ENCODE measurements around the gene GRID1. TPM values are rescaled to one million over a fixed set of nuclear protein-coding genes. Genes with fewer than 3 reads are reported as not detected.
"Not testable (repeated sequence)": the region's sequence is repeated elsewhere in the genome, so short reads cannot be mapped to it uniquely, and the experiment has no call there.

GRID1 gene
- total RNA-seq, 2 donors from 2014 or later: 4.4 to 5.6 TPM

- intact Hi-C loops (cut with DNase I): no loop called here
- DNase-seq (ENCODE audit: low spot score): no peak
These were observed 236.6 kb downstream of the GRID1 start for GRCh38 chr10:86130041-86130440.

- intact Hi-C loops (cut with DNase I): no loop called here
- DNase-seq (ENCODE audit: low spot score): no peak
These were observed 238.2 kb downstream of the GRID1 start for GRCh38 chr10:86128360-86128759.

DNA sequence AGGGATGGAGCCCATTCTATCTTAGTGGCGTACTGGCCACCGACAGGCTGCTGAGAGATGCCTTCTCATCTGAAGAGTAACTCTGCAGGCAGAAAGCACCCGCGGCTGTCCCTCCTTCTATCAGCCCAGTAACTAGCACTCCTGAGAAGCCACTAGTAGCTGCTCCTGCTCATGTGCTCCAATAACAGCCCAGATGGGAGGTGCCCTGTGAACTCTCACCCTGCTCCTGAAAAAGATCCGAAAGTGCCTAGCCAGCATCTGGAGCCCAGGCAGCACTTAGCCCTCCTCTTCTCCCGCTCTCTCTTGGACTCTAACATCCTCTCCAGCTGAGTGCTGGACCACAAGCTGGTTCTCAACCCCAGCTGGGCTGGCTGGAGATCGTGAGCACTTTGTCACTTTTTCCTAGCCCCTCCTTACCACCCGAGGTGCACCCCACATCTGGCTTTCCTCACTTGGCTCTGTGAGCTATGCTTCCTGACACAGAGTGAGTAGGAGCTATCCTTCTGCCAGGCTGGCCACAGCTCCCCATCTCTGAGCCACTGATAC lies 239.2 kb downstream of the GRID1 start:
- intact Hi-C loops (cut with DNase I): no loop called here

GRCh38 chr10:86124734-86125133 lies 241.9 kb downstream of the GRID1 start:
- intact Hi-C loops (cut with DNase I): no loop called here

More for the DNA sequence above, 239.2 kb downstream of the GRID1 start:
- DNase-seq (ENCODE audit: low spot score): no peak

GRCh38 chr10:86123715-86124114 lies 242.9 kb downstream of the GRID1 start:
- intact Hi-C loops (cut with DNase I): no loop called here
- peak; percentile 67 for DNase-seq (ENCODE audit: low spot score)

More at GRCh38 chr10:86124734-86125133, 241.9 kb downstream of the GRID1 start:
- DNase-seq (ENCODE audit: low spot score): no peak

DNA sequence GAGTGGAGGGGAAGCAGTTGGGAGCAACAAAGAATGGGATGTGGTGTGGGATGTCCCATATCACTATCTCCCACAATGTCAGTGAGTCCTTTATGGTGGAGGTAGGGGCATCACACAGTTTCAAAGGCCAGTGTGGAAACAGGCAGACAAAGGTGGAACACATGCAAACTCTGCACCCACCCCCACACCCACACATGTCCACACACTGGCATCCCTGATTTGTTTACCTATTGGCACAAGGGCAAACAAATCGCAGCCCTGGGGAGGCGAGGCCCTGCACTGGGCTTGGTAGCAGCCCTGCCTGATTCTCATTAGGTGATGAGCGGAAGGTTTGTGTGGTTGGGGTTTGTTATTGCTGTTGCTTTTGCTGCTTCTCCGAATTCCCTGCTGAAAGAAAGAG lies 243.3 kb downstream of the GRID1 start:
- no peak for DNase-seq (ENCODE audit: low spot score)

DNA sequence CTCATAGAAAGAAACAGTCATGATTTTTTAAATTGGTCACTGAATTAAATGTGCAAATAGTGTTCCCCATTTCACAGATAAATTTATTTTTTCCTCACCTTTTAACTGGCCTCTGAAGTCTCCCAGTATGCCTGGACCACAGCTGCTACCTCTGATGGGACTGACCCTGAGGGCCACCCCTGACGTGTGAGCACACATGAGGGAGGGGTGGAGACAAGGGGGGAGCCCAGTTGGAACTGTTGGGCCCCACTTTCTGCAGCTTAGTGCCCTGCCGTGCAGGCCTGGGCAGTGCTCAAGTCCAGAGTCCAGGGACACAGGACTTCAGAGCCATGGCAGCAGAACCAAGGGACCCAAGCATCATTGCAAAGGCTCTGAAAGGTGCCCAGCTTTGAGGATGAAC lies 243.9 kb downstream of the GRID1 start:
- intact Hi-C loops (cut with DNase I): no loop called here
- no peak for DNase-seq (ENCODE audit: low spot score)

More for the DNA sequence above, 243.3 kb downstream of the GRID1 start:
- intact Hi-C loops (cut with DNase I): no loop called here

DNA sequence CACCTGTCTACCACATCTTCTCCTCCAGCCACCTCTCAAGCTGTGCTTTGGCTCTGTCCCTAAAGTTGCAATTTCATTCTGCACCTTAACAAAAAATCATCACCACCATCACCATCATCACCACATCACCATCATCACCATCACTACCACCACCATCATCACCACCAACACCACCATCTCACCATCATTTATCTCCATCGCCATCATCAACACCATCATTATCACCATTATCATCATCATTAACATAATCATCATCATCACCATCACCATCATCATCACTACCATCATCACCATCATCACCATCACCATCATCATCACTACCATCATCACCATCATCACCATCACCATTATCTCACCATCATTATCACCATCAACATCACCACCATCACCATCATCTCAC lies 245.4 kb downstream of the GRID1 start:
- intact Hi-C loops (cut with DNase I): no loop called here
- DNase-seq (ENCODE audit: low spot score): no peak

DNA sequence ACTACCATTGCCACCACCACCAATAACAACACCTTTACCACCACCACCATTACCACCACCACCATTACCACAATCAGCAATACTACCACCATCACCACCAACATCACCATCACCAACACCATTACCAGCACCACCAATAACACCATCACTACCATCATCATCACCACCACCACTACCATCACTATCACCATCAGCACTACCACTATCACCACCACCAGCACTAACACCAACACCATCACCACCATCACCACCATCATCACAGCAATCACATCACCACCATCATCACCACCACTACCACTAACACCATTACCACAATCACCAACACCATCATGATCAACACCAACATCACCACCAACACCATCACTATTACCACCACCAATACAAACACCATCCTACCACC lies 249.5 kb downstream of the GRID1 start:
- no peak for DNase-seq (ENCODE audit: low spot score)
- intact Hi-C loops (cut with DNase I): no loop called here

DNA sequence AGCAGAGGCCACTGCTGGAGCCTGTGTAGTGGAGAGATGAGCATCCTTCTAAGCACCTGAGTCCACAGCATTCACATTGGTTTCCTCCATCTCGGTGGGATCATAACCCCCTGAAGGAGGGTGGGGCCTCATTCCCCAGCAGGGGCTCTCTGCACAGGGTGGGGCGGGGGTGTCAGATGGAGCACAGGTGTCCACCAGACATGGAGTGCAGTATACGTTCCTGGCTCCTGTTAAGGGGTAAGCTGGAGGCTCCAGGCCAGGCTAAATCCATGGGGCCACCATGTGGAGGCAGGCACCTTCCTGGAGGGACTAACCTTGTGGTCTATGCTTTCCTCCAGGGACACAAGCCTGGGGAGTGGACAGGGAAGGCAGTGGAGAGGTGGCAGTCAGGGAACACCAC lies 252.6 kb downstream of the GRID1 start:
- no peak for DNase-seq (ENCODE audit: low spot score)
- intact Hi-C loops (cut with DNase I): no loop called here

GRCh38 chr10:86113501-86113900 lies 253.1 kb downstream of the GRID1 start:
- intact Hi-C loops (cut with DNase I): no loop called here
- no peak for DNase-seq (ENCODE audit: low spot score)

GRCh38 chr10:86113044-86113443 lies 253.6 kb downstream of the GRID1 start:
- DNase-seq (ENCODE audit: low spot score): no peak
- intact Hi-C loops (cut with DNase I): no loop called here

DNA sequence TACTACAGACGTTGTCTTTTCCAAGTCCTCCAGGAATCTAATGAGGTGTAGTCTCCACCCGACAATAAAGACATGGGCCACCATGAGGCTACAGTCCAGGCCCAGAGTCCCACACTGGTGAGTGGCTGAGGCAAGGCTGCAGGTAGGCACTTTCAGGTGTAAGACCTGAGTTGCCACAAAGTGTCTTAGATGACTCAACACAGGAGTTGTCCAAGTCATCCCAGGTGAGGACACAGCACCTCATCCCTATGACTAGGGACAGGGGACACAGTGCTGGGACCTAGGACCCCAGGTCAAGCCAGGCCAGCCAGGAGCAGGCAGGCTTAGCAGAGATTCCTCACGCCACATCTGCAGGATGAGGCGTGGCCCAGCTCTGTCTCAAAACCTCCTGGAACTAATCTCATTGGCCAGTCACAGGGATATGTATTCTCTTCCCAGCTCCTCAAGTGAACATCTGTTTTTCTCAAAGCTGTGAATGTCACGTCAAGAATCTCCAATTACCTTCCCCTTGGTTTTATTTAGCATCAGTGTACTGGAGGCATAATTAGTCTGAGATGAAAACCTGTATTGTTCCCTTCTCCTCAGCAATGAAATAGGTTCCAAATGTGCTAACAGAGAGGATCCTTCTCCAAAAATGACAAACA lies 254.6 kb downstream of the GRID1 start:
- no peak for DNase-seq (ENCODE audit: low spot score)
- intact Hi-C loops (cut with DNase I): no loop called here

DNA sequence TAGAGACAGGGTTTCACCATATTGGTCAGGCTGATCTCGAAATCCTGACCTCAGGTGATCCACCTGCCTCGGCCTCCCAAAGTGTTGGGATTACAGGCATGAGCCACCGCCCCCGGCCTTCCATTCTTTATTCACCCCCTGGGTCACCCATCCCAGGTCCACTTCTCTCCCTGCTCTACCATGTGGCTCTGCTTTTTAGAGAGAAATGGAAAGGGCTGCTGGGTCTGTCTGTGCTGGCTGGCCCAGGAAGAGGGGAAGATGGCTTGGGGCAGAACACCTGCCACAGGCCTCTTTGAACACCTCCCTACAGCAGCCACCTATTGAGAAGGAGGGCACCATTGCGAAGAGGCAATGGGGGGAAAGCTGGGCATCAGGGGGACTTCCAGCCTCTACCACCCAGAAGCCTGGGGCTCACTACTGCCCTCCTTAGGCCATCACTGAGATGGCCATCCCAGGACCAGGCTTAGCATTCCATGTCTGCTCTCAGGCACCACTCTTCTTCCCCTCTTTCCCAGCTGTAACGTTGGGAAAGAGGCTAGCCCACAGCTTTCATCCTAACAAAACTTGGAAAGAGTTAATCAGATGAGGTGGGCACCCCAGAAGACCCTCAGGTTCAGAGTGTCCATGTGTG lies 256.3 kb downstream of the GRID1 start:
- intact Hi-C loops (cut with DNase I): no loop called here
- DNase-seq (ENCODE audit: low spot score): no peak

DNA sequence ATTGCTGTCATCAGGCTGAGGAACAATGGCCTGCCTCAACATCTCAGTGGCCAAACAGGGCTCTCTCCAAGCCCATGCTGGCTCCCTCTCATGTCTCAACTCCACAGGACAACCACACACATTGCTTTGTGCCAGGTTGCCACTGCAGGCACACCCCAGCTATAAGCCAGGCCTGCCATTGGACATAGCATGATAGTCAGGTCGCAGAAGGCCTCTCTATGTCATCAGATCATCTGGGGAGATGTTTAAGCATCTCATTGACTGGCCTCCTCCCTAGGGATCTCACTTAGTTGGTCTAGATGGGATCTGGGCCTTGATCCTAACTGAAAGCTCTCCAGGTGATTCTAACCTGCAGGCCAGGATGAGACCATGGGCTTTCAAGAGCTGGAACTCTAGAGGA lies 257.2 kb downstream of the GRID1 start:
- intact Hi-C loops (cut with DNase I): no loop called here
- DNase-seq (ENCODE audit: low spot score): no peak

DNA sequence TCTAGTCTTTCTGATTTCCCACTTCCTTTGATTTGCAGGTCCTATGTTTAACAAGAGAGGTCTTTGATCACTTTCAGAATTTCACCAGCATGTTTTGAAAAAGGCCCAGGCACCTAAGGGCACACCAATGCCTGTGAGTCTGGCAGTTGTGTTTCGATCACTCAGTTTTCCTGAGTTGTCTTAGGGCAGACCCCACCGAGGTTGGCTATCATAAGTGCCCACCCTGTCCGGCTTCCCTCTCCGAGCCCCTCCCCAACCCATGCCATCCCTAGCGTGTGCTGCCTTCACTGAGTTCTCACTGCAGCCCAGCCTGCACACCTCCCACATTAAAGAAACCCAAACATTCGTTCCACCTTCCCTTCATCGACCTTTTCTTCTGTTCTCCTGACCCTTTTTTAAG lies 257.9 kb downstream of the GRID1 start:
- no peak for DNase-seq (ENCODE audit: low spot score)

DNA sequence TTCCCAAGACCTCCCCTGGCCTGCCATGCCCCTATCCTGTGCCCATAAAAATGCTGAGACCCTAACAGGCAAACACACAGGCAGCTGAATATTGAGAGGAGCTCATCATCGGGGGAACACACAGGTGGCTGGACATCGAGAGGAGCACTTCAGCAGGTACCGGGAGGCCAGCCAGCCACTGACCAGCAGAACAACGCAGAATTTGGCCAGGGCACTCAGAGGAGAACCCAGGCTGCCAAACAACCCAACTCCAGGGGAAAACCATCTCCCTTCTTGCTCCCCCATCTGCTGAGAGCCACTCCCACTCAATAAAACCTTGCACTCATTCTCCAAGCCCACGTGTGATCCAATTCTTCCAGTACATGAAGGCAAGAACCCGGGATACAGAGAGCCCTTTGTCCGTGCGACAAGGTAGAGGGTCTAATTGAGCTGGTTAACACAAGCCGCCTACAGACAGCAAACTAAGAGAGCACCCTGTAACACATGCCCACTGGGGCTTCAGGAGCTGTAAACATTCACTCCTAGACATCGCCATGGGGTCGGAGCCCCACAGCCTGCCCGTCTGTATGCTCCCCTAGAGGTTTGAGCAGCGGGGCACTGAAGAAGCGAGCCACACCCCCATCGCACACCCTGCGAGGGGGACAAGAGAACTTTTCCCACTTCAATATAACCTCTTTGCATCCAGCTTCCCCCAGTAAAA lies 258.8 kb downstream of the GRID1 start:
- intact Hi-C loops (cut with DNase I); DNase-seq (ENCODE audit: low spot score): not testable (repeated sequence)

More for the DNA sequence above, 257.9 kb downstream of the GRID1 start:
- intact Hi-C loops (cut with DNase I): no loop called here

- no peak for DNase-seq (ENCODE audit: low spot score)
- intact Hi-C loops (cut with DNase I): no loop called here
These were observed 259.5 kb downstream of the GRID1 start for GRCh38 chr10:86107131-86107530.

GRCh38 chr10:86106616-86107015 lies 260.0 kb downstream of the GRID1 start:
- no peak for DNase-seq (ENCODE audit: low spot score)
- intact Hi-C loops (cut with DNase I): no loop called here

GRCh38 chr10:86105640-86106039 lies 261.0 kb downstream of the GRID1 start:
- intact Hi-C loops (cut with DNase I): no loop called here
- no peak for DNase-seq (ENCODE audit: low spot score)

Measured in posterior vena cava (tissue), 2 donors.